ES-I3 (cell line): ENCODE results near the gene CCS.

Experiments
- H3K36me3 ChIP-seq: 2 replicates; pipeline ENCODE4 v1.6.1; 2013; ENCODE audit warnings: mild to moderate bottlenecking, low read length, control low read depth, moderate library complexity; ENCODE audit not compliant: insufficient read depth
- H3K4me1 ChIP-seq: 2 replicates; pipeline ENCODE4 v1.6.1; 2013; ENCODE audit warnings: mild to moderate bottlenecking, control low read depth, low read length; ENCODE audit not compliant: insufficient read depth
- H3K9ac ChIP-seq: 2 replicates; pipeline ENCODE4 v1.6.1; 2013; ENCODE audit warnings: low read depth, mild to moderate bottlenecking, low read length, moderate library complexity
- H3K9me3 ChIP-seq: 2 replicates; pipeline ENCODE4 v1.6.1; 2013; ENCODE audit warnings: mild to moderate bottlenecking, low read length, moderate library complexity; ENCODE audit not compliant: control insufficient read depth, insufficient read depth

The CCS gene

GRCh38 chr11:66617155-66617834 is 24.3 kb downstream of the CCS start:
- H3K9ac ChIP-seq: peak overlapping the region; percentile 100
- H3K4me1 ChIP-seq: peaks cover 7% of the 10 kb centered on the region; the same call in 1 of the 2 replicates
- H3K36me3 ChIP-seq: peaks cover 16% of the 10 kb centered on the region
- H3K9me3 ChIP-seq: no peaks in the 10 kb centered on the region

- Histone ChIP-seq H3K4me1 (peaks cover 7% of the 10 kb centered on the region; the same call in 1 of the 2 replicates), H3K9ac (no peak overlapping the region), H3K9me3 (no peaks in the 10 kb centered on the region), H3K36me3 (peaks cover 32% of the 10 kb centered on the region)
Observed at GRCh38 chr11:66619080-66619554, 26.1 kb downstream of the CCS start.

DNA sequence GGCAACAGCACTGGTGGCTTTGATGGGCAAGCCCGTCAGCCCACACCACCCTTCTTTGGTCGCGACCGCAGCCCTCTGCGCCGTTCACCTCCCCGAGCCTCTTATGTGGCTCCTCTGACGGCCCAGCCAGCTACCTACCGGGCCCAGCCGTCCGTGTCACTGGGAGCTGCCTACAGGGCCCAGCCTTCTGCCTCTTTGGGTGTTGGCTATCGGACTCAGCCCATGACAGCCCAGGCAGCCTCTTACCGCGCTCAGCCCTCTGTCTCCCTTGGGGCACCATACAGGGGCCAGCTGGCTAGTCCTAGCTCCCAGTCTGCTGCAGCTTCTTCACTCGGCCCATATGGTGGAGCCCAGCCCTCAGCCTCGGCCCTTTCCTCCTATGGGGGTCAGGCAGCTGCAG is 31.5 kb downstream of the CCS start:
- Histone ChIP-seq H3K4me1 (no peaks in the 10 kb centered on the region), H3K9me3 (no peaks in the 10 kb centered on the region)

DNA sequence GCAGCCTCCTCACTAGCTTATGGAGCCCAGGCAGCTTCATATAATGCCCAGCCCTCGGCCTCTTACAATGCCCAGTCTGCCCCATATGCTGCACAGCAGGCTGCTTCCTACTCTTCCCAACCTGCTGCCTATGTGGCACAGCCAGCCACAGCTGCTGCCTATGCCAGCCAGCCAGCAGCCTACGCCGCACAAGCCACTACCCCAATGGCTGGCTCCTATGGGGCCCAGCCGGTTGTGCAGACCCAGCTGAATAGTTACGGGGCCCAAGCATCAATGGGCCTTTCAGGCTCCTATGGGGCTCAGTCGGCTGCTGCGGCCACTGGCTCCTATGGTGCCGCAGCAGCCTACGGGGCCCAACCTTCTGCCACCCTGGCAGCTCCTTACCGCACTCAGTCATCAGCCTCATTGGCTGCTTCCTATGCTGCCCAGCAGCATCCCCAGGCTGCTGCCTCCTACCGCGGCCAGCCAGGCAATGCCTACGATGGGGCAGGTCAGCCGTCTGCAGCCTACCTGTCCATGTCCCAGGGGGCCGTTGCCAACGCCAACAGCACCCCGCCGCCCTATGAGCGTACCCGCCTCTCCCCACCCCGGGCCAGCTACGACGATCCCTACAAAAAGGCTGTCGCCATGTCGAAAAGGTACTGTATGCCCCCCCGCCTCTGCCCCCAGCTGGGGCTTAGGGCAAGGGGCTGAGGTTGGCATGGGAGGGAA is 32.2 kb downstream of the CCS start:
- Histone ChIP-seq H3K36me3 (peaks cover 75% of the 10 kb centered on the region), H3K9ac (no peak overlapping the region), H3K9me3 (no peaks in the 10 kb centered on the region), H3K4me1 (no peaks in the 10 kb centered on the region)

More for the DNA sequence above, 31.5 kb downstream of the CCS start:
- H3K36me3 ChIP-seq: peaks cover 68% of the 10 kb centered on the region
- no peak overlapping the region for H3K9ac ChIP-seq

DNA sequence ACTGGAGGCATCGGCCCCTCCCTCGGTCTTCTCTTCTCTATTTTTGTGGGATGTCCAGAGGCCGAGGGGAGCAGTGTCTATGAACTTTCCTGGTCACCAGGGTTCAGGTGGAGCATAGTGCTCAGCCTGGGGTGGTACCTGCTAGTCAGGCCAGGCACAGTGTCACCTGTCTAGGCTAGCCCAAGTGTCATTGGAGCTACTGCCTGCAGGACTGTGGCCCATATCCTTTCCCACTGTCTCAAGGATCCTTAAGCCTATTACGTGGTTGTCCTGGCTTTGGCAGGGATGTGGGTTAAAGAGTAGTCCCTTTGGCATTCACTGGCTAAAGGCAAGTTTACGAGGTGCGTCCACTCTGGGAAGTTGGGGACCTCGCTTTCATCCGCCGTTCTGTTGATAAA is 32.8 kb downstream of the CCS start:
- H3K36me3 ChIP-seq: peaks cover 76% of the 10 kb centered on the region
- no peaks in the 10 kb centered on the region for H3K9me3 ChIP-seq
- H3K4me1 ChIP-seq: no peaks in the 10 kb centered on the region

GRCh38 chr11:66626382-66626781 is 33.4 kb downstream of the CCS start:
- Histone ChIP-seq H3K4me1 (no peaks in the 10 kb centered on the region), H3K9me3 (no peaks in the 10 kb centered on the region), H3K36me3 (peaks cover 74% of the 10 kb centered on the region), H3K9ac (no peak overlapping the region)

More for the DNA sequence above, 32.8 kb downstream of the CCS start:
- H3K9ac ChIP-seq: no peak overlapping the region

GRCh38 chr11:66626926-66627325 is 33.9 kb downstream of the CCS start:
- Histone ChIP-seq H3K9ac (no peak overlapping the region), H3K36me3 (peaks cover 78% of the 10 kb centered on the region), H3K9me3 (no peaks in the 10 kb centered on the region), H3K4me1 (no peaks in the 10 kb centered on the region)

GRCh38 chr11:66628061-66628603 is 35.1 kb downstream of the CCS start:
- no peaks in the 10 kb centered on the region for H3K9me3 ChIP-seq
- no peaks in the 10 kb centered on the region for H3K4me1 ChIP-seq
- no peak overlapping the region for H3K9ac ChIP-seq
- H3K36me3 ChIP-seq: peaks cover 79% of the 10 kb centered on the region

DNA sequence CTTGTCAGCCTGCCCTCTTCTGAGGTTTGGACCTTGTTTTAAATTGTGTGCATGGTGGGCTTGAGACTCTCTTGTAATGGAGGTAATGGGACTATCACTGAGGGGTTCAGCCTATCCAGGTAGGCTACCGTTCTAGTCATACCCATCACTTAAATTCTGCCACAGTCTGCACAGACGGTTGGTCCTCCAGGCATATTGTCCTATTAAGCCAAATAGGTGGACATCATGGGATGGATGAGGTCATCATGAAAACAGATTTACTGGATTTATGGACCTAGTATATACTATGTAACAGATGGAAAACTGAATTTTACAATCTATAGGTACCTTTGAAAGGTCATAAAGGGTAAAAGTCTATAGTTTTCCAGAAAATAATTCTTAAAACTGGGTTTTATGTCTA is 36.4 kb downstream of the CCS start:
- Histone ChIP-seq H3K9me3 (no peaks in the 10 kb centered on the region), H3K4me1 (no peaks in the 10 kb centered on the region), H3K36me3 (peaks cover 71% of the 10 kb centered on the region), H3K9ac (no peak overlapping the region)

- peaks cover 51% of the 10 kb centered on the region for H3K36me3 ChIP-seq
- H3K9ac ChIP-seq: no peak overlapping the region
- H3K4me1 ChIP-seq: no peaks in the 10 kb centered on the region
Observed at GRCh38 chr11:66631883-66632282, 38.9 kb downstream of the CCS start.

GRCh38 chr11:66632952-66633351 is 40.0 kb downstream of the CCS start:
- Histone ChIP-seq H3K9me3 (no peaks in the 10 kb centered on the region), H3K4me1 (no peaks in the 10 kb centered on the region), H3K9ac (no peak overlapping the region), H3K36me3 (peaks cover 40% of the 10 kb centered on the region)

More at GRCh38 chr11:66631883-66632282, 38.9 kb downstream of the CCS start:
- H3K9me3 ChIP-seq: no peaks in the 10 kb centered on the region

DNA sequence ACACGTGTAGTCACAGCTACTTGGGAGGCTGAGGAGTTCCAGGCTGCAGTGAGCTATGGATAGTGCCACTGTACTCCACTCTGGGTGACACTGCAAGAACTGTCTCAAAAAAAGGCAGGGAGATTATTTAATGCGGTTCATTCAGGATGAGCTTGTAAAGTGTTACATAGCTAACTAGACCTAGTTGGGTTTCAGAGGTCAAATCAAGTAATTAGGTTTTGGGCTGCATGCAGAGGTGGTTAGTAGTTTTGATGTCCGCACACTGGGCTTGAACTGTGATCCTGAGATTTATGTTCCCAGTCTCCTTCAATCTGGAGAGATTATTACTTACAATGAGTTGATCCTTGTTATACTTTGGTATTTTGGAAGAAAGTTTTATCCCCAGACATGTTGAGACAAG is 43.4 kb downstream of the CCS start:
- Histone ChIP-seq H3K4me1 (peaks cover 17% of the 10 kb centered on the region), H3K36me3 (peaks cover 35% of the 10 kb centered on the region), H3K9ac (no peak overlapping the region)

DNA sequence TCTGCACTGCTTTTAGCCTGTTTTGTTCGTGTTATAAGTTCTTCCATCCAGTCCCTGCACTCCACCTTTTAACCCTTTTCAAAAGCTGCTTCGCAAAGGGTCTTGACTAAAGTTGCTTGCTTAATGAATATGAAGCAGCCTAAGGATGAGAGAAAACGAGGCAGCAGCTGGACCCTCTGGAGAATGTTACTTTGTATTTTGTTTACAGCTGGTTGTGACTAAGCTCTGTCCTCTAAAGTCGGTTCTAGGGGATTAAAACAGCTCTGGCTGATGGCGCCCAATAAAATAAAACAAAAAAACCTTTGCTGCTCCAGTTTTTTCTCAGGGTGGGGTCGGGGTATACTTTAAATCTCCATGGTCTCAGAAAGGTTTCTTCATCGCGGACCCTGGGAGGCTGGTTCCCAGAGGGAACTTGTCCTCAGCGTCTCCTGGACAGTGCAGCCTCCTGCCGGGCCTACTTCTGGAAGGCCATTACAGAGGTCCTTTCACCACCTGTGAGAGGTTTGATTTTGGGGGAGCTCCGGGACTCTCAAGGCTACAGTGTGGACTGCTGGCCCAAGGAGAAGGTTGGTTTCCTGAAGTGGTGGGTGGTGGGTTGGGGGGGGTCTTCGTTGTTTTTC is 44.7 kb downstream of the CCS start:
- Histone ChIP-seq H3K36me3 (peaks cover 30% of the 10 kb centered on the region), H3K9me3 (no peaks in the 10 kb centered on the region), H3K4me1 (peaks cover 19% of the 10 kb centered on the region), H3K9ac (peak overlapping the region; percentile 61)

More for the DNA sequence above, 43.4 kb downstream of the CCS start:
- H3K9me3 ChIP-seq: no peaks in the 10 kb centered on the region

- Histone ChIP-seq H3K9ac (peak within 1 kb of the TSS; percentile 94), H3K4me1 (peaks cover 20% of the 10 kb centered on the region), H3K36me3 (peaks cover 32% of the 10 kb centered on the region)
Observed at GRCh38 chr11:66638177-66639065, 45.4 kb downstream of the CCS start, which contains the start of gene RBM4. TSS of gene RBM4 (plus strand) at chr11:66638703. CDS start at chr11:66639712, 1,009 bp downstream.

More at GRCh38 chr11:66638177-66639065, 45.4 kb downstream of the CCS start, which contains the start of gene RBM4:
- no peaks in the 10 kb centered on the region for H3K9me3 ChIP-seq
